Right cardiac atrium (tissue), 5 donors: ENCODE measurements around the gene CGB7. TPM values are rescaled to one million over a fixed set of nuclear protein-coding genes. Genes with fewer than 3 reads are reported as not detected.

ENCODE experiments used
- ATAC-seq, 2 donors: fragments of 200-7000 bp; cut with Tn5 transposase; one replicate each; pipeline versions ENCODE4 v1.8.0 to v1.9.1; 2020; ENCODE audit warnings: moderate library complexity in 2 of 2, mild to moderate bottlenecking in 1 of 2
- DNase-seq, 3 donors: peaks; one replicate each; pipeline ENCODE4 v3.0.0-alpha.2; 2020
- H3K27ac ChIP-seq: one replicate; pipeline ENCODE4 v1.5.1; 2013; ENCODE audit warnings: mild to moderate bottlenecking, low read length, control low read depth, moderate library complexity
- H3K27me3 ChIP-seq: one replicate; pipeline ENCODE4 v1.6.1; 2013; ENCODE audit not compliant: control insufficient read depth, insufficient read depth
- H3K4me1 ChIP-seq: one replicate; pipeline ENCODE4 v1.6.1; 2013; ENCODE audit warnings: low read length; ENCODE audit not compliant: control insufficient read depth, insufficient read depth
- H3K4me3 ChIP-seq: one replicate; pipeline ENCODE4 v1.5.1; 2013; ENCODE audit warnings: low read length, control low read depth
- H3K9me3 ChIP-seq: one replicate; pipeline ENCODE4 v1.6.1; 2013; ENCODE audit warnings: low read length; ENCODE audit not compliant: control insufficient read depth
- WGBS: extraction: QIAGEN DNeasy Blood & Tissue Kit; methylation state at CpG from one replicate; pipeline ENCODE4 v1.1.7; 2013; 5-methylcytosine and 5-hydroxymethylcytosine counted together
- intact Hi-C, 4 donors: fragments of 100-400 bp; cut with DNase I; formaldehyde crosslinking; loops; one replicate each; pipeline versions ENCODE4 v1.11.0 to v1.14.0; 2022 to 2023
- long read RNA-seq, 4 donors: library from polyadenylated mRNA; unstranded; transcript quantifications; one replicate each; pipeline ENCODE4 v2.0.0, GENCODE V29; 2020 to 2021
- polyA plus RNA-seq: library from polyadenylated mRNA; stranded (reverse); fragments of 200-250 nt; gene quantifications from one replicate; pipeline ENCODE4 v1.2.3, GENCODE V29; 2013
- total RNA-seq, 4 donors: library from RNA; stranded (reverse); fragmentation: NEBNext Ultra II Directional; extraction: Animal tissue kit (Norgen Biotek cat#: 25700); gene quantifications; one replicate each; pipeline ENCODE4 v1.2.1, GENCODE V29; 2021
- donor health status: healthy with polysubstance abuse.
- donor health status: DM: no; HTN: yes; CAD: no.
- donor health status: DM: no; HTN: no; CAD: no.
- donor health status: DM: no; HTN: yes; CAD: no; lungs with severe emphysema.
- donor health status: DM: yes; HTN: yes; CAD: no.

Gene CGB7
- total RNA-seq: under 1 TPM in 1 of 4 donors, not detected in 3; 0.26 TPM
- polyA plus RNA-seq: 0.07 TPM
- long read RNA-seq, donor 1: 0 reads
- long read RNA-seq, donor 2: 0 reads
- long read RNA-seq, donor 3, partial matches to known transcripts: 1 of 1 reads
- long read RNA-seq, donor 3, other reads (novel, unspliced or antisense): 0 of 1 reads
- long read RNA-seq, donor 4: 0 reads

DNA sequence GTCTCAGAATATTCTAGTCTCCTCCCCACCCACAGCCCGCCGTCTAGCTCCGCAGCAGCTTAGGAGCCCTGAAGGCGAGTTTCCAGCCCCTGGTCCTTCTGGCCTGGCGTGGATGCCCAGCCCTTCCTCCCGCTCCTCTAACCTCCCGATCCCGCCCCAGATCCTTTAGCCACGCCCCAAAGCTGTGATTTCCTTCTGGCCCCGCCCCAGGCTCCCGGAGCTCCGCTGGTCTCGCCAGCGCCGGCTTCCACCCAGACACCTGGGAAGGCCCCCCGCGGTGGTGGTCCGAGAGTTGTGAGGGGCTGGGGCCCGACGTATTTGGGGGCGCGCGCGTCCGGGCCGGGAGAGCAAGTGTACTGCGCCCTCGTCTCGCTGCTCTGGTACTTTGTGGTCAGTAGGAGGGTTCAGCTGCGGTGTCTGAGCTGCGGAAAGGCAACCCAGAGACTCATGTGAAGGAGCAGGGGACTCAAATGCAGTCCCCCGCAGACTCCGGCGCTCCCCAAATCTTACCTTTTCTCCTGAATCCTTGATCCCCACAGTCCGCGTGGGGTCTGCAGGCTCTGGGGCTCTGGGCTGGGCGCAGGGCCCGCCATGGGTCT is at the start of gene CGB7:
Gene CGB7 (minus strand): TSS at position 114 of the 599 bp plus-strand sequence. CDS start 2,374 bp downstream, outside the sequence.
- DNase-seq (peak; percentile 79 to 90 (median 90)), ATAC-seq (peak; percentile 80 to 87)
- 4% methylated on average over 38 of the region's 38 CpGs for WGBS
- Histone ChIP-seq H3K27ac (no peak within 1 kb of the TSS), H3K9me3 (no peaks in the 10 kb centered on the region), H3K4me3 (peak within 1 kb of the TSS; percentile 49), H3K27me3 (no peaks in the 10 kb centered on the region), H3K4me1 (no peaks in the 10 kb centered on the region)
- intact Hi-C loops: no loop called here

DNA sequence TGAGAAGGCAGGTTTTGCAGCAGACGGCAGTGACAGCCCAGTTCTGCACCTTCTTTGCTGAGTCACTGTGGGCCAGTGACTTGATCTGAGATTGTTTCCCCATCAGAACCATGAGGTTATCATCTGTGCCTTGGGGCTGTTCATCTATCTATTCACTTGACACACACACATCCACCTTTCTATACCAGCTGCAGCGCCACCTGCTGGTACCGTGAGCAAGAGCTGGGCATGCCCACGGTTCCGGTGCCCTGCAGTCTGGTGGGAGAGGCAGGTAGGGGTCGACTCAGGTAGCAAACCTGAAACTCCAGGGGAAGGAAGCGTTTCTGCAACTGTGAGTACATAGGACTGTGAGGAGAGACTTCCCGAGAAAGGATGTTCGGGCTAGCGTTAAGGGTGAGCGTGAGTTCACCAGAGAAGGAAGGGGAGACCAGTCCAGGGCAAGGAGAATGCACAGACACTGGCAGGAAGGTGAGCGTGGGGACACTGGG is 49.1 kb upstream of the CGB7 start:
- peak in 2 of 3 donors; percentile 76 to 83 for DNase-seq
- Histone ChIP-seq H3K27me3 (no peaks in the 10 kb centered on the region), H3K27ac (no peak overlapping the region), H3K9me3 (no peaks in the 10 kb centered on the region), H3K4me1 (no peaks in the 10 kb centered on the region), H3K4me3 (no peak overlapping the region)
- WGBS: 61% methylated on average over 12 of the region's 12 CpGs
- intact Hi-C loops: loop anchor here in 1 of 4 donors (10.0 kb wide), 1 partner anchor 88 kb away; no protein-coding TSS in a partner anchor
- ATAC-seq: peak; percentile 25 to 31

- intact Hi-C loops: loop anchor here in 1 of 4 donors (10.0 kb wide), 1 partner anchor 90 kb away; no protein-coding TSS in a partner anchor
- DNase-seq: peak in 2 of 3 donors; percentile 46 to 60
- Histone ChIP-seq H3K27ac (no peak overlapping the region), H3K27me3 (no peaks in the 10 kb centered on the region), H3K4me1 (no peaks in the 10 kb centered on the region), H3K4me3 (no peak overlapping the region), H3K9me3 (no peaks in the 10 kb centered on the region)
- ATAC-seq: no peak
- WGBS: 76% methylated on average over 30 of the region's 30 CpGs
These were observed 46.8 kb upstream of the CGB7 start for GRCh38 chr19:49104229-49104864.

GRCh38 chr19:49103331-49104085 is 46.0 kb upstream of the CGB7 start:
- H3K4me3 ChIP-seq: no peak overlapping the region
- H3K4me1 ChIP-seq: no peaks in the 10 kb centered on the region
- peak in 2 of 3 donors; percentile 51 to 58 for DNase-seq
- no peak for ATAC-seq
- WGBS: 81% methylated on average over 33 of the region's 33 CpGs
- no peaks in the 10 kb centered on the region for H3K27me3 ChIP-seq
- intact Hi-C loops: loop anchor here in 1 of 4 donors (10.0 kb wide), 1 partner anchor 91 kb away; no protein-coding TSS in a partner anchor
- H3K9me3 ChIP-seq: no peaks in the 10 kb centered on the region
- H3K27ac ChIP-seq: no peak overlapping the region

DNA sequence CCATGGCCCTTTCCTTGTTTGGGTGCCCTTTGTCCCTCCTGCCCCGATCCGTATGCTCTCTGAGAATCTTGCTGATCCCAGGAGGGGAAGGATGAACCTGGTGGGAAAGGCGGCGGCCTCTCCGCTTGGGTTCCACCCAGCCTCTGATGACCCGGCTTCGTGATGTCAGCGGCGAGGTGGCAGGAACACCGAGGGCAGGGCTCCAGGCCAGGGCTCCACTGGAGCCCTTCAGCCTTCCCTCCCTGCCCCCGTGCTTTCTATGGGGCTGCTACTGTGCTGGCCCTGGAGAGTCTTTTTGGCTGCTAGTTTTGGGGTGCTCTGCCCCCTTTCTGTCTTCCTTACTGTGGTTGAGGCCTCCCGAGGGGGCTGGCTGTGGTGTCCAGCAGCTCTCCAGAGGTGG is 44.8 kb upstream of the CGB7 start:
- DNase-seq: peak in 1 of 3 donors; percentile 35
- 86% methylated on average over 12 of the region's 12 CpGs for WGBS
- intact Hi-C loops: loop anchor here in 1 of 4 donors (10.0 kb wide), 1 partner anchor 92 kb away; no protein-coding TSS in a partner anchor
- no peak for ATAC-seq
- H3K27me3 ChIP-seq: no peaks in the 10 kb centered on the region
- H3K4me3 ChIP-seq: no peak overlapping the region
- no peak overlapping the region for H3K27ac ChIP-seq
- no peaks in the 10 kb centered on the region for H3K4me1 ChIP-seq
- H3K9me3 ChIP-seq: no peaks in the 10 kb centered on the region

GRCh38 chr19:49101160-49101559 is 43.6 kb upstream of the CGB7 start:
- H3K4me3 ChIP-seq: no peak overlapping the region
- intact Hi-C loops: loop anchor here in 1 of 4 donors (10.0 kb wide), 1 partner anchor 94 kb away; no protein-coding TSS in a partner anchor
- H3K27ac ChIP-seq: no peak overlapping the region
- no peaks in the 10 kb centered on the region for H3K9me3 ChIP-seq
- no peaks in the 10 kb centered on the region for H3K4me1 ChIP-seq
- peak in 1 of 3 donors; percentile 47 for DNase-seq
- H3K27me3 ChIP-seq: no peaks in the 10 kb centered on the region
- WGBS: 83% methylated on average over 12 of the region's 12 CpGs
- ATAC-seq: no peak

GRCh38 chr19:49098795-49099194 is 41.2 kb upstream of the CGB7 start:
- ATAC-seq: no peak

GRCh38 chr19:49097453-49098288 is 40.1 kb upstream of the CGB7 start:
- H3K4me1 ChIP-seq: no peaks in the 10 kb centered on the region
- intact Hi-C loops: loop anchor here (5.0 to 10.0 kb wide), 4 partner anchors 47 to 110 kb away; no protein-coding TSS in a partner anchor

More at GRCh38 chr19:49098795-49099194, 41.2 kb upstream of the CGB7 start:
- no peak for DNase-seq
- Histone ChIP-seq H3K4me3 (no peak overlapping the region), H3K4me1 (no peaks in the 10 kb centered on the region), H3K27ac (no peak overlapping the region), H3K27me3 (no peaks in the 10 kb centered on the region), H3K9me3 (no peaks in the 10 kb centered on the region)
- intact Hi-C loops: loop anchor here (5.0 to 10.0 kb wide), 4 partner anchors 46 to 109 kb away; no protein-coding TSS in a partner anchor
- WGBS: 78% methylated on average over 4 of the region's 4 CpGs

GRCh38 chr19:49094505-49095482 is 37.2 kb upstream of the CGB7 start:
- peak; percentile 76 to 93 for ATAC-seq
- Histone ChIP-seq H3K27me3 (no peaks in the 10 kb centered on the region), H3K4me3 (no peak overlapping the region), H3K27ac (peak overlapping the region; percentile 60), H3K4me1 (no peaks in the 10 kb centered on the region), H3K9me3 (no peaks in the 10 kb centered on the region)
- 50% methylated on average over 23 of the region's 23 CpGs for WGBS
- intact Hi-C loops: loop anchor here (5.0 to 10.0 kb wide), 5 partner anchors 50 to 118 kb away; no protein-coding TSS in a partner anchor
- DNase-seq: peak in 2 of 3 donors; percentile 81 to 83

More at GRCh38 chr19:49097453-49098288, 40.1 kb upstream of the CGB7 start:
- no peaks in the 10 kb centered on the region for H3K9me3 ChIP-seq
- 40% methylated on average over 8 of the region's 8 CpGs for WGBS
- H3K27me3 ChIP-seq: no peaks in the 10 kb centered on the region
- H3K27ac ChIP-seq: no peak overlapping the region
- no peak overlapping the region for H3K4me3 ChIP-seq
- DNase-seq (peak; percentile 54 to 83 (median 81)), ATAC-seq (peak; percentile 48 to 72)
